Mucosa of gallbladder (tissue), 1 donor: ENCODE results near the gene KLK6. TPM values are rescaled to one million over a fixed set of nuclear protein-coding genes. Genes with fewer than 3 reads are reported as not detected.
"Not testable (repeated sequence)": the region's sequence is repeated elsewhere in the genome, so short reads cannot be mapped to it uniquely, and the experiment has no call there.

Experiments
- DNase-seq: peaks from one replicate; pipeline ENCODE4 v3.0.0-alpha.2; 2020; ENCODE audit warnings: low spot score
- total RNA-seq: library from RNA; stranded (reverse); gene quantifications from one replicate; pipeline ENCODE4 v1.2.1, GENCODE V29; 2021
- donor health status: DM: no; HTN: no; CAD: no.

The KLK6 gene
- total RNA-seq, 1 donor from 2014 or later = 1.5 TPM

DNA sequence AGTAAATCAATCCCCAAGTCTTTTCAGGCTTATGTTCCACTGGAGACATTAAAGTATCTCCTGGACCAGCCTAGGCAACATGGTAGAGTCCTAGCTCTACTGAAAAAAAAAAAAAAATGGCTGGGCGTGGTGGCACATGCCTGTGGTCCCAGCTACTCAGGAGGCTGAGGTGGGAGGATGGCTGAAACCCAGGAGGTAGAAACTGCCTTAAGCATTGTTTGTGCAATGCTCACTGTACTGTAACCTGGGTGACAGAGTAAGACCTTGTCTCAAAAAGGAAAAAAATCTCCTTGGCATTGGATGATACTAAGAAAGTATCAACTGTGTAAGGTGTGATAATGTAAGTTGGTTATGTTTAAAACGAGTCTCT, 23.3 kb upstream of the KLK6 start:
- no peak for DNase-seq

DNA sequence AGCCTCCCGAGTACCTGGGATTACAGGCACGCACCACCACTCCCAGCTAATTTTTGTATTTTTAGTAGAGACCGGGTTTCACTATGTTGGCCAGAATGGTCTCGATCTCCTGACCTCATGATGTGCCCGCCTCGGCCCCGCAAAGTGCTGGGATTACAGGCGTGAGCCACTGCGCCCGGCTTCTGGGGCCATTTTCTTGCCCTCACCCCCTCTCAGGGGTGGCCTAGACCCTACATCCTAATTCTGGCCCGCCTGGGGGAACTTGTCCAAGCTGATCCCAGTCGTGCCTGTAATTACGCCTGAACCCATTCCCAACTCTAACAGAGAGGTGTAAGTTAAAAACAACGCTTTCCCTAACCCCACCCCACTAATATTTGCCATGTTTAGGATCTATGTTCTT, 15.0 kb upstream of the KLK6 start:
- not testable (repeated sequence) for DNase-seq

GRCh38 chr19:50983625-50984292, 14.4 kb upstream of the KLK6 start, which contains the start of gene KLK7:
Gene KLK7, minus strand, starts transcription at chr19:50983917. Its CDS starts 1,518 bp downstream, at chr19:50982399.
- no peak for DNase-seq

- DNase-seq = no peak
Observed at GRCh38 chr19:50982186-50982585, 12.8 kb upstream of the KLK6 start.

DNA sequence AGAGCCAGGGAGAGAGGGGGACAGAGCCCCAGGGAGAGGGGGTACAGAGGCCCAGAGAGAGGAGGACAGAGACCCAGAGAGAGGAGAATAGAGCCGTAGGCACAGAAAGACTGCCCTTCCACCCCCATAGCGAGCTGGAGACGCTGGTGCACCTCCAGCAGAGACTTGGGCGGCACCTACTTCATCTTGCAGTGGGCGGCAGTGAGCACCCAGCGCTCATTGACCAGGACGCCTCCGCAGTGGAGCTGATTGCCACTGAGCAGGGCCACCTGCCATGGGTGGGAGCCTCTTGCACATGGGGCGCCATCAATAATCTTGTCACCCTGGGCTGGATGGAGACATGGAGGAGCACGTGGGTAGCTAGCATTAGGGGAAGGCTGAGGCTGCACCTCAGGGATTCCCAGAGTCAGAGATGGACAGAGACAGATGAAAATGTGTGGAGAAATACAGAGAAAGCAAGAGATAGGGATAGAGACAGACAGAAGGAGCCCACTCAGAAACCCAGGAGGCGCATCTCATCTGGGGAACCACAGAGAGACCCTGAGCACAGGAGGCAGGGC, 12.3 kb upstream of the KLK6 start:
- DNase-seq = no peak

DNA sequence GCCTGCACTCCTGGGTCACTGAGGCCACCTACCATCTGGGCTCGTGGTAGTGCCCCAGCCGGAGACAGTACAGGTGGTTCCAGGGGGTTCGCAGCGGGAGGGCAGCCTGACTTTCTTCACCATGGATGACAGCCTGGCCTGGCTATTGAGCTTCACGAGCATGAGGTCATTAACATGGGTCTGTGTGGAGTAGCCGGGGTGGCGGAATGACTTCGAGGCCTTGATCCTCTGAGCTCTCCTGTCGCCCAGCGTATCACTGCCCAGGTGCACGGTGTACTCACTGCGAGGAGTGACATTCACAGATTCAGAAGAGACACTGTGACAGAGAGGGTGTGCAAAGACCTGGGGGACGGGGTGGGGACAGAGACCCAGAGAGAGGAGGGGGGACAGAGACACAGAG, 10.8 kb upstream of the KLK6 start:
- DNase-seq = no peak

GRCh38 chr19:50979758-50980157, 10.4 kb upstream of the KLK6 start:
- DNase-seq = no peak

GRCh38 chr19:50978772-50979390, 9.5 kb upstream of the KLK6 start:
- no peak for DNase-seq

DNA sequence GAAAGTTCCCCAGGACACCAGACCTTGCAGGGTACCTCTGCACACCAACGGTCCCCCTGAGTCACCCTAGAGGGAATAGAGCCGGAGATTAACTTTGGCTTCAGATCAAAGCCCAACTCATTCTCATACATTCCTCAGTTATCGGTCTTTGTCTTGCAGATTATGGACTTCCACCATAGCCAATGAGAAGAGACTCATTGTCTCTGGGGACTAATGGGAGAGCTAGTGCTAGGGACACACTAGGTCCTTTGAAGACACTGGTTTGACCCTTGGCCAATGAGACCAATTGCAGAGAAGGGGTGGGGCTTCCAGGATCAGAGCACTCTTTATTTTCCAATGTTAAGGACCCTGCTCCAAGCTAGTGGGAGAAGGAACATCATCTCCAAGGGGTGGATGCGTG, 8.2 kb upstream of the KLK6 start:
- no peak for DNase-seq

DNA sequence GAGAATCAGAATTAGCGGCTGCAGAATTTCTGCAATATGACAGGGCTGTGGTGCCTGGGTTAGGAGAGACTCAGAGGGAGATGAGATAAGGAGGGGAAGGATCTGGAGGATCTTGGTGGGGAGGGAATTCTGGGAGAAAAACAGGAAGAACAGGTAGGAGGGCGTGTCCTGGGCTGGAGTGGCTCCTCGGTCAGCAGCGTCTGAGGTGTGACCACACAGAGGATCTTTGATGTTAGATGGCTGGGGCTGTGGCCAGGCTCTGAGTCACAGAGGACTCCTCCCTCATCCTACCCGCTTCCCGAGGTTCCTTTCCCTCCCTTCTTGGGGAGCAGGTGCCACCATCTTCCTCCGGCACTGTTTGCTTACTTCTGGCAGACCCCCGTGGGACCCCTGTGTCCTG, 6.4 kb upstream of the KLK6 start:
- peak; percentile 79 for DNase-seq

- DNase-seq = no peak
Observed at GRCh38 chr19:50974702-50975556, 5.5 kb upstream of the KLK6 start.

DNA sequence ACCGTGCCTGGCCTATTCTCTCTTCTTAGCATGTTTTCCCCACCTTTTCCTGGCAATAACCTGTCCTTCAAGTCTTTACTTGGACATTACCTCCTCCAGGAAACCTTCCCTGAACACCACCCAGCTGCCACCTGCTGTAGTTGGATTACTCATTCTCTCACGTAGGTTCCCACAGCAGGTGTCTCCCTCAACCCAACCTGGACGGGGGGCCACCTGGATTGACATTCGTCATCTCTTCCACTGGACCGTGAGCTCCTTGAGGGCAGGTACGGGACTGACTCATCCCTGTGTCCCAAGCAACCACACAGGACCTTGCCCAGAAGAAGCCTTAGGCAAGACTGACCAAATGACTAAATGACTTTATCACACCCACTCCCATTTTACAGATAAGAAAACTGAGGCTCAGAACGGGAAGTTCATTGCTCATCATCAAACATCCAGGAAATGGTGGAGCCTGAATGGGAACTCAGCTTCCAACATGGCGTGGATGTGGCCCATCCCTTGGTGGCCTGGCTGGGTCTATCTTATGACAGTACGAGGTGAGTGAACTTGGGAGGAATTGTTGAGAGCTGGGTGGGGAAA, 3.5 kb upstream of the KLK6 start:
- no peak for DNase-seq

DNA sequence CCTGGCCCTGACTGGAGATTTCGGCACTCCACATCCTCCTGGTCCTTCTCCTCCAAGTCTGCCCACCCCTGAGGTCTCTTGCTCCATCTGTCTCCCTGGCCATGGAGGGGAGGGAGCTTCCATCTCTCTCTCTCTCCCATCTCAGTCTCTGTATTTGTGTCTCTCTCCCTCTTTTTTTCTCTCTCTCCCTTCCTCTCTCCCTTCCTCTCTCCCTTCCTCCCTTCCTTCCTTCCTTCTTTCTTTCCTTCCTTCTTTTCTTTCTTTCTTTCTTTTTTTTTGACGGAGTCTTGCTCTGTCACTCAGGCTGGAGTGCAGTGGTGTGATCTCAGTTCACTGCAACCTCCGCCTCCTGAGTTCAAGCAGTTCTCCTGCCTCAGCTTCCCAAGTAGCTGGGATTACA, 419 bp upstream of the KLK6 start:
- DNase-seq = not testable (repeated sequence)

DNA sequence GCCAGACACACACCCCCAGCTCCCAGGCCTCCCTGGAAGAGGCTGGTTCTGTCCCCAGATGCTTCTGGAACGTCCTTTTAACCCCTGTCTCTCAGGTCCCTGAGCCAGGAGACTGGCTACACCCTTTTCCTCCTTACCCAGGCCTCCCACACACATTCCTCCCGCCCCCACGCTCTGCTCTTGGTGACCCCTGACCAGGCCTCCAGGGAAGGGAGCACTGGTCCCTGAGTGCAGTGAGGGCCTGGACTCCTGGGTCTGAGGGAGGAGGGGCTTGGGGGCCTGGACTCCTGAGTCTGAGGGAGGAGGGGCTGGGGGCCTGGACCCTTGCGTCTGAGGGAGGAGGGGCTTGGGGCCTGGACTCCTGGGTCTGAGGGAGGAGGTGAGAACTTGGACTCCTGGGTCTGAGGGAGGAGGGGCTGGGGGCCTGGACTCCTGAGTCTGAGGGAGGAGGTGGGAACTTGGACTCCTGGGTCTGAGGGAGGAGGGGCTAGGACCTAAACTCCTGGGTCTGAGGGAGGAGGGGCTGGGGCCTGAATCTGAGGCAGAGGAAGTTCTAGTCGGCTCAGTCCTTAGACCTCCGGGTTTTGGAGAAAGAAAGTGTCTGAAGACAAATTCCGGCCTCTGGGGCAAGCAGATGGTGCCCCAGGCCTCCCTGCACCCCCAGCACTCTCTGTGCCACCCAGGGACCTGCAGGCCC, 527 bp downstream of the KLK6 start:
- no peak for DNase-seq

- DNase-seq = no peak
Observed at GRCh38 chr19:50967929-50968715, 1.3 kb downstream of the KLK6 start.

DNA sequence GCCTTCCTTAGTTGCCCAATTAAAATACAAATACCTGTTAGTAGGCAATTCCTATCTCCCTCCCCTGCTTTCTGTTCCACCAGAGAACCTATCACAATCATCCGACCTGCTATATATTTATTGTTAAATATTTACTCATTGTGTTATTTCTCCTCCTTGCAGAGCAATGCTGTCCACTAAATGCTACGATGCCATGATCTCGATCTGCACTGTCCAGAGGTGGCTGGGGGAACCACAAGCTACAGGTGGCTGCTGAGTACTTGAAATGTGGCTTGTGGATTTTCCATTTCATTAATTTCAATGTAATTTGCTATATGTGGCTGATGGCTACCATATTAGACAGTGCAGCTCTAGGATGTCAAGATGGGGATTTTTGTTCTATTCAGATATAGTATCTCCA, 5.1 kb downstream of the KLK6 start:
- DNase-seq = no peak

DNA sequence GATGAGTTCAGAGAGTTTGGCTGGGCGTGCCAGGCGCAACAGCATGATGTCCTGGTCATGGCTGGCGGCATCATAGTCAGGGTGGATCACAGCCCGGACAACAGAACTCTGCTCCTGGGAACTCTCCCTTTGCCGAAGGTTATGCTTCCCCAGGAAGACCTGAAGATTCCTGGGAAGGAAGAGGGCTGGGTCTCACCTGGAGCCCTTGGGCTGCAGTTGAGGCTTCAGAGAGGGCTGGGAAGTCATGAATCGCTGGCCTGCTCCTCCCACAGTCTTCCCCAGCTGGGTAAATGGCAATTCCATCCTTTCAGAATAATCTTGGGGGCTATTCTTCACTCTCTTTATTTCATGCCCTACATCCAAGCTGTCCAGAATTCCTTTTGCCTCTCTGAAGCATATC, 6.0 kb downstream of the KLK6 start:
- DNase-seq = no peak

GRCh38 chr19:50962245-50962644, 7.1 kb downstream of the KLK6 start:
- DNase-seq = no peak

GRCh38 chr19:50959731-50960500, 9.5 kb downstream of the KLK6 start:
- no peak for DNase-seq

GRCh38 chr19:50957587-50957986, 11.8 kb downstream of the KLK6 start:
- no peak for DNase-seq
